Tibial artery (tissue), 4 donors: ENCODE results near the gene CRYBG1.
"Not testable (repeated sequence)": the region's sequence is repeated elsewhere in the genome, so short reads cannot be mapped to it uniquely, and the experiment has no call there.

Experiments
- DNase-seq, 2 donors: peaks; one replicate each; pipeline ENCODE4 v3.0.0-alpha.2; 2019
- H3K27ac ChIP-seq, 2 donors: fragments of 200-600 bp; sonication (generic) in 1 of 2; 1 replicate in 1 of 2; 2 replicates in 1 of 2; pipeline ENCODE4 v1.5.1; 2018 to 2019; ENCODE audit warnings: mild to moderate bottlenecking in 1 of 2
- H3K27me3 ChIP-seq, 2 donors: fragments of 200-600 bp; sonication (generic) in 1 of 2; one replicate each; pipeline versions ENCODE4 v1.5.1 to v1.6.0; 2016 to 2019
- H3K36me3 ChIP-seq, 3 donors: fragments of 200-600 bp; sonication (generic) in 2 of 3; one replicate each; pipeline ENCODE4 v1.5.1; 2016 to 2019; ENCODE audit warnings: mild to moderate bottlenecking in 2 of 3
- H3K4me1 ChIP-seq, 4 donors: fragments of 200-600 bp; sonication (generic) in 2 of 4; 1 replicate in 3 of 4; 2 replicates in 1 of 4; pipeline ENCODE4 v1.5.1; 2016 to 2019
- H3K4me3 ChIP-seq, 2 donors: fragments of 200-600 bp; sonication (generic) in 1 of 2; 1 replicate in 1 of 2; 2 replicates in 1 of 2; pipeline ENCODE4 v1.5.1; 2018 to 2019; ENCODE audit warnings: mild to moderate bottlenecking in 2 of 2
- H3K9me3 ChIP-seq, 3 donors: fragments of 200-600 bp; sonication (generic) in 1 of 3; one replicate each; pipeline ENCODE4 v1.5.1; 2016 to 2019
- intact Hi-C: fragments of 100-400 bp; cut with DNase I; formaldehyde crosslinking; loops from one replicate; pipeline ENCODE4 v1.15.0; 2023; ENCODE audit warnings: low total_unique reads
- TF ChIP-seq, protein P1 (sequence below), 2 experiments: fragments of 200-600 bp in 1 of 2; fragments of 450-650 bp in 1 of 2; IDR thresholded peaks; one replicate each; pipeline ENCODE4 v1.5.1; 2017 to 2019; ENCODE audit warnings: antibody characterized with exemption in 2 of 2, mild to moderate bottlenecking in 1 of 2, moderate library complexity in 1 of 2

The CRYBG1 gene

GRCh38 chr6:106547601-106548453 lies 187.3 kb downstream of the CRYBG1 start:
- Histone ChIP-seq H3K4me1 (peaks cover 0 to 23% (median 10%) of the 10 kb centered on the region in 4 donors), H3K4me3 (no peak overlapping the region), H3K27me3 (no peaks in the 10 kb centered on the region), H3K9me3 (no peaks in the 10 kb centered on the region), H3K27ac (no peak overlapping the region), H3K36me3 (no peaks in the 10 kb centered on the region)
- no peak for DNase-seq
- intact Hi-C loops, result no loop called here
- TF ChIP-seq, protein P1, sequence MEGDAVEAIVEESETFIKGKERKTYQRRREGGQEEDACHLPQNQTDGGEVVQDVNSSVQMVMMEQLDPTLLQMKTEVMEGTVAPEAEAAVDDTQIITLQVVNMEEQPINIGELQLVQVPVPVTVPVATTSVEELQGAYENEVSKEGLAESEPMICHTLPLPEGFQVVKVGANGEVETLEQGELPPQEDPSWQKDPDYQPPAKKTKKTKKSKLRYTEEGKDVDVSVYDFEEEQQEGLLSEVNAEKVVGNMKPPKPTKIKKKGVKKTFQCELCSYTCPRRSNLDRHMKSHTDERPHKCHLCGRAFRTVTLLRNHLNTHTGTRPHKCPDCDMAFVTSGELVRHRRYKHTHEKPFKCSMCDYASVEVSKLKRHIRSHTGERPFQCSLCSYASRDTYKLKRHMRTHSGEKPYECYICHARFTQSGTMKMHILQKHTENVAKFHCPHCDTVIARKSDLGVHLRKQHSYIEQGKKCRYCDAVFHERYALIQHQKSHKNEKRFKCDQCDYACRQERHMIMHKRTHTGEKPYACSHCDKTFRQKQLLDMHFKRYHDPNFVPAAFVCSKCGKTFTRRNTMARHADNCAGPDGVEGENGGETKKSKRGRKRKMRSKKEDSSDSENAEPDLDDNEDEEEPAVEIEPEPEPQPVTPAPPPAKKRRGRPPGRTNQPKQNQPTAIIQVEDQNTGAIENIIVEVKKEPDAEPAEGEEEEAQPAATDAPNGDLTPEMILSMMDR (IDR thresholded peaks at IDR 0.05), result no peak

DNA sequence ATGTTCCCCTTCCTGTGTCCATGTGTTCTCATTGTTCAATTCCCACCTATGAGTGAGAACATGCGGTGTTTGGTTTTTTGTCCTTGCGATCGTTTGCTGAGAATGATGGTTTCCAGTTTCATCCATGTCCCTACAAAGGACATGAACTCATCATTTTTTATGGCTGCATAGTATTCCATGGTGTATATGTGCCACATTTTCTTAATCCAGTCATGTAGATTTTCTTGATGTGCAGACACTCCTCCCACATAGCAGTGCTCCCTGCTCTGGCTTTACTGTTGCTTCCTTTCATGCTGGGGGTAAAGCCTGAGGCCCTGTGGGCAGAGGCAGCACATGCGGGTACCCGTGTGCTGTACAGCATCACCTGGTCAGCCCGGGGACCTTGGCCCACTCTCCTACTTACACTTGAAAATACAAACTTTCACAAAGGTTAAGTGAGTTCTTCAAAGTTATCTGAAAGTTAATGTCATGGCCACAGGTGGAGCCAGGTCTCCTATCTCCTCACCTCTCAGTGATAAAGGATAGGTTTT lies 188.5 kb downstream of the CRYBG1 start:
- H3K36me3 ChIP-seq, DNase-seq, H3K4me3 ChIP-seq, H3K27me3 ChIP-seq, intact Hi-C loops, H3K27ac ChIP-seq, H3K9me3 ChIP-seq: not testable (repeated sequence)
- peaks cover 0 to 23% (median 10%) of the 10 kb centered on the region in 4 donors for H3K4me1 ChIP-seq

- H3K4me3 ChIP-seq, result no peak overlapping the region
- no peak for DNase-seq
- peaks cover 0 to 23% (median 10%) of the 10 kb centered on the region in 4 donors for H3K4me1 ChIP-seq
- no peaks in the 10 kb centered on the region for H3K9me3 ChIP-seq
- H3K36me3 ChIP-seq, result peaks cover 0 to 12% (median 6%) of the 10 kb centered on the region in 3 donors
- intact Hi-C loops, result no loop called here
- TF ChIP-seq, protein P1 (IDR thresholded peaks at IDR 0.05), result no peak
- no peaks in the 10 kb centered on the region for H3K27me3 ChIP-seq
- no peak overlapping the region for H3K27ac ChIP-seq
Measured at GRCh38 chr6:106549521-106549920, 189.0 kb downstream of the CRYBG1 start.

- Histone ChIP-seq H3K9me3 (no peaks in the 10 kb centered on the region), H3K27ac (no peak overlapping the region), H3K36me3 (peaks cover 0 to 15% (median 6%) of the 10 kb centered on the region in 3 donors), H3K4me3 (no peak overlapping the region), H3K27me3 (no peaks in the 10 kb centered on the region), H3K4me1 (peaks cover 0 to 17% (median 8%) of the 10 kb centered on the region in 4 donors)
- no peak for DNase-seq
- TF ChIP-seq, protein P1 (IDR thresholded peaks at IDR 0.05), result no peak
- intact Hi-C loops, result no loop called here
Measured at GRCh38 chr6:106551155-106551554, 190.6 kb downstream of the CRYBG1 start.

DNA sequence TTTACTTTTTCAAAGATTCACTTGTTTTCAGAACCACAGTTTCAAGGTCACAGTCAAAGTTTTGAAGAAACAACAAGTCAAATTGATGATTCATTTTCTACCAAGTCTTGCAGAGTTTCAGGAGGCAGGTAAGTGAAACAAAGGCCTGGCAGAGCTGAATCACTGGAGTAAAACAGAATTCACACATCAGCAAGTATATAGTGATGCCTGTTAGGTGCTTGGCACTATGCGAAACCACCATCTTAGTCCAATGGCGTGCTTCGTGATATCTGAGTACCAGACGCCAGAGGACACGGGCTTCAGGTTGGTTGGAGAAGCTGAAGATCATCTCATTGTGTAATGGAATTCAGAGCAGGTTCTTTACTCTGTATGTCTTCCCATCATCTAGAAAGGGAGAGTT lies 192.9 kb downstream of the CRYBG1 start:
- Histone ChIP-seq H3K27me3 (no peaks in the 10 kb centered on the region), H3K36me3 (peaks cover 0 to 16% (median 6%) of the 10 kb centered on the region in 3 donors), H3K9me3 (no peaks in the 10 kb centered on the region), H3K4me3 (no peak overlapping the region), H3K4me1 (no peaks in the 10 kb centered on the region), H3K27ac (no peak overlapping the region)
- intact Hi-C loops, result no loop called here
- DNase-seq, result no peak
- TF ChIP-seq, protein P1 (IDR thresholded peaks at IDR 0.05), result no peak

DNA sequence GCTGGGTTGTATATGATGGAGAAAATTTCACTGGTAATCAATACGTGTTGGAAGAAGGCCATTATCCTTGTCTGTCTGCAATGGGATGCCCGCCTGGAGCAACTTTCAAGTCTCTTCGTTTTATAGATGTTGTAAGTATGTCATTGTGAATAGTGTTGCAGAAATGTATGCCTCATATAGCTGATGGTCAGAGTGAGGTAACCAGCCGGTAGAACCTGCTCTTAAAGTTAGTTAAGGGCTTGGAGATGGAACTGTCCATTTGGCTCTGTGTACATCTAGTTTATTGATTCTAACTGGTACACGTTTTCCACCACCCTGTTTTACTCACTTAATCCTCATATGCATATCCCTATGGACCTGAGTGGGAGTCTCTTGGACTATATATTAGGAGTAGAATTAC lies 195.2 kb downstream of the CRYBG1 start:
- TF ChIP-seq, protein P1 (IDR thresholded peaks at IDR 0.05), result no peak
- peaks cover 6 to 22% (median 6%) of the 10 kb centered on the region in 3 donors for H3K36me3 ChIP-seq

More for the DNA sequence above, 195.2 kb downstream of the CRYBG1 start:
- intact Hi-C loops, result no loop called here
- no peak overlapping the region for H3K4me3 ChIP-seq
- no peaks in the 10 kb centered on the region for H3K27me3 ChIP-seq
- H3K4me1 ChIP-seq, result no peaks in the 10 kb centered on the region
- H3K27ac ChIP-seq, result no peak overlapping the region
- DNase-seq, result no peak
- H3K9me3 ChIP-seq, result no peaks in the 10 kb centered on the region
